ENCODE results near the gene LIN7A. TPM values are rescaled to one million over a fixed set of nuclear protein-coding genes. Genes with fewer than 3 reads are reported as not detected.

LIN7A gene
- total RNA-seq, 2 experiments from 2014 or later: not detected

DNA sequence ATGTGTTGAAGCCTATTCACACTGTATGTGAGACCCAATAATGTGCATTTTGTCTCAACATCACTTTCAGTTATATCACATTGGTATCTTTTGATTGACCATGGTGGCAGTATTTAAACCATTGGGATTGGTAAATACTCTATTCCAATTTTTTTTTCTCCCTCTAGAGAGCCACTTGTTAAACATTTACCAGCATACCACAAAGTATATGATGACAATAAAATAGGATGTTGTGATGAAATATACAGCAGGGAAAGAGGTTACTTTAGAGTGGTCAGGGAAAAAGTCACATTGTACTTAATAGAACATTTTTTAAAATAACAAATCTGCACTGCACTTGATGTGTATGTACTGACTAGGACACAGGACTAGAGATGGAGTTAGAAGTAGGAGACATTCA is 5.6 kb upstream of the LIN7A start:
- no peaks in the 10 kb centered on the region for H3K36me3 Mint-ChIP-seq (ENCODE audit: low read depth)
- intact Hi-C loops (cut with DNase I, micrococcal nuclease): no loop called here

DNA sequence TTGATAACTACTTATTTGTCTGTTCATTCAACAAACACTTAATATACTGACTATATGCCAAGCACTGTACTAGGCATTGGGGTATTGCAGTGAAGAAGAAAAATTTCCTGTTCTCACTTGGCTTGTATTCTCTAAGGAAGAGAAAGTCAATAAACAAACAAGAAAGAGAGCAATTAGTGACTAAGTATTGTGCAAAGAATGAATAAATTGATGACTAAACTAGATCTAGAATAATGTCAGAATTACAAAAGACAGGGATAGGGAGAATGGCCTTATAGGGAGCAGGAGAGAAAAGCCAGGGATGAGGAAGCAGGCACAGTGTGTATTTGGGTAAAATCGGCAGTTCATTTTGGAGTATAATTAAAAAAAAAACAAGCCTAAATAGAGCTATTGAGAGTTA is 4.2 kb upstream of the LIN7A start:
- Mint-ChIP-seq H3K27ac (no peak overlapping the region), H3K9me3 (no peaks in the 10 kb centered on the region), H3K4me3 (no peak overlapping the region), H3K4me1 (ENCODE audit: low read depth) (no peaks in the 10 kb centered on the region), H3K27me3 (peaks cover 24% of the 10 kb centered on the region), H3K36me3 (ENCODE audit: low read depth) (no peaks in the 10 kb centered on the region)
- peaks cover 11 to 12% of the 10 kb centered on the region in 2 experiments for H3K27me3 ChIP-seq (ENCODE audit: control insufficient read depth in 1 of 2, insufficient read depth in 2 of 2, low read length in 2 of 2)
- no peak for DNase-seq
- no peaks in the 10 kb centered on the region for H3K4me1 ChIP-seq (ENCODE audit: insufficient read depth, low read length)
- no peak overlapping the region for H3K4me3 ChIP-seq (ENCODE audit: low read length)
- ChIA-PET CTCF (interaction anchor here (0.7 kb wide), 1 partner anchor 96 kb away, joined by 3 read pairs; no protein-coding TSS in a partner anchor), POLR2A (interaction anchor here (0.7 kb wide), 1 partner anchor 337 kb away, joined by 3 read pairs; no protein-coding TSS in a partner anchor)
- no peak overlapping the region for H3K27ac ChIP-seq (ENCODE audit: low read depth in 1 of 2, low read length in 2 of 2)
- TF ChIP-seq, protein P1, sequence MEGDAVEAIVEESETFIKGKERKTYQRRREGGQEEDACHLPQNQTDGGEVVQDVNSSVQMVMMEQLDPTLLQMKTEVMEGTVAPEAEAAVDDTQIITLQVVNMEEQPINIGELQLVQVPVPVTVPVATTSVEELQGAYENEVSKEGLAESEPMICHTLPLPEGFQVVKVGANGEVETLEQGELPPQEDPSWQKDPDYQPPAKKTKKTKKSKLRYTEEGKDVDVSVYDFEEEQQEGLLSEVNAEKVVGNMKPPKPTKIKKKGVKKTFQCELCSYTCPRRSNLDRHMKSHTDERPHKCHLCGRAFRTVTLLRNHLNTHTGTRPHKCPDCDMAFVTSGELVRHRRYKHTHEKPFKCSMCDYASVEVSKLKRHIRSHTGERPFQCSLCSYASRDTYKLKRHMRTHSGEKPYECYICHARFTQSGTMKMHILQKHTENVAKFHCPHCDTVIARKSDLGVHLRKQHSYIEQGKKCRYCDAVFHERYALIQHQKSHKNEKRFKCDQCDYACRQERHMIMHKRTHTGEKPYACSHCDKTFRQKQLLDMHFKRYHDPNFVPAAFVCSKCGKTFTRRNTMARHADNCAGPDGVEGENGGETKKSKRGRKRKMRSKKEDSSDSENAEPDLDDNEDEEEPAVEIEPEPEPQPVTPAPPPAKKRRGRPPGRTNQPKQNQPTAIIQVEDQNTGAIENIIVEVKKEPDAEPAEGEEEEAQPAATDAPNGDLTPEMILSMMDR (IDR thresholded peaks at IDR 0.05): no peak
- intact Hi-C loops (cut with DNase I, micrococcal nuclease): no loop called here
- no peak for ATAC-seq (ENCODE audit: poor library complexity)
- peaks cover 0 to 14% of the 10 kb centered on the region in 2 experiments for H3K9me3 ChIP-seq (ENCODE audit: control insufficient read depth in 1 of 2, insufficient read depth in 1 of 2, low read length in 2 of 2)
- H3K36me3 ChIP-seq (ENCODE audit: insufficient read depth, low read length): no peaks in the 10 kb centered on the region

More for the DNA sequence above, 5.6 kb upstream of the LIN7A start:
- Mint-ChIP-seq H3K9me3 (peaks cover 3% of the 10 kb centered on the region), H3K27ac (no peak overlapping the region), H3K4me3 (no peak overlapping the region), H3K4me1 (ENCODE audit: low read depth) (no peaks in the 10 kb centered on the region), H3K27me3 (peaks cover 17% of the 10 kb centered on the region)
- H3K4me3 ChIP-seq (ENCODE audit: low read length): no peak overlapping the region
- H3K4me1 ChIP-seq (ENCODE audit: insufficient read depth, low read length): no peaks in the 10 kb centered on the region
- peaks cover 0 to 4% of the 10 kb centered on the region in 2 experiments for H3K9me3 ChIP-seq (ENCODE audit: control insufficient read depth in 1 of 2, insufficient read depth in 1 of 2, low read length in 2 of 2)
- POLR2A ChIA-PET: no interaction called here
- no peak overlapping the region for H3K27ac ChIP-seq (ENCODE audit: low read depth in 1 of 2, low read length in 2 of 2)
- TF ChIP-seq, protein P1 (IDR thresholded peaks at IDR 0.05): no peak
- no peak for DNase-seq
- H3K36me3 ChIP-seq (ENCODE audit: insufficient read depth, low read length): no peaks in the 10 kb centered on the region
- ATAC-seq (ENCODE audit: poor library complexity): no peak
- H3K27me3 ChIP-seq (ENCODE audit: control insufficient read depth in 1 of 2, insufficient read depth in 2 of 2, low read length in 2 of 2): peaks cover 0 to 4% of the 10 kb centered on the region in 2 experiments
- CTCF ChIA-PET: no interaction called here

DNA sequence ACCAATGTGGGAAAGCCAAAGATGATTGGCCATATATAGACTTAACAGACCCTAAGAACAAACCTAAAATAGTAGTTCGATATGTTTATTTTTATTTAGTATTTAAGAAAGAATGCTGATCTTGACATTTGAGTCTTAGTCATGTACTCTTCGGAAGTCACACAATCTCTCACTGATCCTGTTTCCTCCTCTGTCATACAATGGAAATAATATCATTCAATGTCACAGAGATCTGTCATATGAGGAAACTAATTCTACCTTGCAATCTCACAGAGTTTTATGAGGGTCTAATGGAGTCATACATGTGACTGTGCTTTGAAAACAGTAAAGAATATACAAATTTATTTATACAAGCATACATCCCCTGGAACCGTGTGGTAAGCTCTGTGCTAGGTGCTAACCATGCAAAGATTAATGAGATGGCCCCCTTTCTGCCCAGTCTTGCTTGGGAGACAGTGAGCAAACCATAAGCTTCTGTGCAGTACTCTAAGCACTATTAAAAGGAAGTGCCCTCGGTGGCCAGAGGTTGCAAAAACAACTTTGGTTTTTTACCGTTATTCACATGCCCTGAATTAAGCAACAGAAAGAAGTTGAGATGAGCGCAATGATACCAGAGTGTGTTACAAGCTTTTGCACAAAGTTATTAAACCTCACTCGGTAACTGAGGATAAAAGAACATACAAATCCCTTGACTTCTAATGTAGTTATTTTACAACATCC is 1.7 kb upstream of the LIN7A start:
- Histone ChIP-seq H3K27me3 (ENCODE audit: control insufficient read depth in 1 of 2, insufficient read depth in 2 of 2, low read length in 2 of 2) (peaks cover 18 to 32% of the 10 kb centered on the region in 2 experiments), H3K4me3 (ENCODE audit: low read length) (no peak overlapping the region), H3K36me3 (ENCODE audit: insufficient read depth, low read length) (no peaks in the 10 kb centered on the region), H3K9me3 (ENCODE audit: control insufficient read depth in 1 of 2, insufficient read depth in 1 of 2, low read length in 2 of 2) (peaks cover 0 to 21% of the 10 kb centered on the region in 2 experiments), H3K4me1 (ENCODE audit: insufficient read depth, low read length) (no peaks in the 10 kb centered on the region), H3K27ac (ENCODE audit: low read depth in 1 of 2, low read length in 2 of 2) (no peak overlapping the region)
- Mint-ChIP-seq H3K36me3 (ENCODE audit: low read depth) (no peaks in the 10 kb centered on the region), H3K9me3 (no peaks in the 10 kb centered on the region), H3K4me1 (ENCODE audit: low read depth) (no peaks in the 10 kb centered on the region), H3K27ac (no peak overlapping the region), H3K4me3 (no peak overlapping the region), H3K27me3 (peaks cover 37% of the 10 kb centered on the region)
- no peak for ATAC-seq (ENCODE audit: poor library complexity)
- ChIA-PET CTCF (no interaction called here), POLR2A (no interaction called here)
- peak in 2 of 14 experiments; percentile 7 to 15 for DNase-seq
- TF ChIP-seq, protein P1 (IDR thresholded peaks at IDR 0.05): no peak
- intact Hi-C loops (cut with DNase I, micrococcal nuclease): no loop called here

Data from CD4-positive, alpha-beta T cell (primary cell).